Measurements from ENCODE around the gene RALGAPA2. TPM values are rescaled to one million over a fixed set of nuclear protein-coding genes. Genes with fewer than 3 reads are reported as not detected.

Gene RALGAPA2
- total RNA-seq, 1 donor from 2014 or later = 88.9 TPM

DNA sequence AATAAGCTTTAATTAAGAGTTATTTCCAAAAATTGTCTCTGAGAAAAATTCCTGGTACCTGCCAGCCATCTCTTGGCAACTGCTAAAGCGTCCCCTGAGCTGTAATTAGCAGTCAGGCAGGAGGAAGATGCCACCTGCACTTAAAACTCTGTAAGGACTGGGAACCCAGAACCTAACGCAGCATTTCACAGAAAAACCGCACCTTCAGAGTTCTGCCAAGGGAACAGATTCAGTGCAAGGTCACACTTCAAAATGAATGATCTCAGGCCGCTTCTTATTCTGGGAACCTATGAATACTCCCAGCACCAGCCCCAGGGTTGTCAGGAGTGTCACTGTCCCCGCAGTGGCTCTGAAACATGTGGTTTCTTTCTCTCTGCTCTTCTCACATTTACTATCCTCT lies 307.8 kb downstream of the RALGAPA2 start:
- no peak for ATAC-seq
- Histone ChIP-seq H3K27me3 (no peaks in the 10 kb centered on the region), H3K9me3 (no peaks in the 10 kb centered on the region), H3K4me1 (no peaks in the 10 kb centered on the region), H3K36me3 (peaks cover 15% of the 10 kb centered on the region), H3K4me3 (no peak overlapping the region), H3K27ac (no peak overlapping the region)
- intact Hi-C loops (cut with DNase I) = no loop called here
- TF ChIP-seq, protein P1, sequence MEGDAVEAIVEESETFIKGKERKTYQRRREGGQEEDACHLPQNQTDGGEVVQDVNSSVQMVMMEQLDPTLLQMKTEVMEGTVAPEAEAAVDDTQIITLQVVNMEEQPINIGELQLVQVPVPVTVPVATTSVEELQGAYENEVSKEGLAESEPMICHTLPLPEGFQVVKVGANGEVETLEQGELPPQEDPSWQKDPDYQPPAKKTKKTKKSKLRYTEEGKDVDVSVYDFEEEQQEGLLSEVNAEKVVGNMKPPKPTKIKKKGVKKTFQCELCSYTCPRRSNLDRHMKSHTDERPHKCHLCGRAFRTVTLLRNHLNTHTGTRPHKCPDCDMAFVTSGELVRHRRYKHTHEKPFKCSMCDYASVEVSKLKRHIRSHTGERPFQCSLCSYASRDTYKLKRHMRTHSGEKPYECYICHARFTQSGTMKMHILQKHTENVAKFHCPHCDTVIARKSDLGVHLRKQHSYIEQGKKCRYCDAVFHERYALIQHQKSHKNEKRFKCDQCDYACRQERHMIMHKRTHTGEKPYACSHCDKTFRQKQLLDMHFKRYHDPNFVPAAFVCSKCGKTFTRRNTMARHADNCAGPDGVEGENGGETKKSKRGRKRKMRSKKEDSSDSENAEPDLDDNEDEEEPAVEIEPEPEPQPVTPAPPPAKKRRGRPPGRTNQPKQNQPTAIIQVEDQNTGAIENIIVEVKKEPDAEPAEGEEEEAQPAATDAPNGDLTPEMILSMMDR (IDR thresholded peaks at IDR 0.05) = no peak
- no peak for DNase-seq

GRCh38 chr20:20401991-20402390 lies 310.5 kb downstream of the RALGAPA2 start:
- H3K9me3 ChIP-seq = no peaks in the 10 kb centered on the region
- no peak overlapping the region for H3K4me3 ChIP-seq
- no peaks in the 10 kb centered on the region for H3K27me3 ChIP-seq
- H3K36me3 ChIP-seq = peaks cover 29% of the 10 kb centered on the region
- intact Hi-C loops (cut with DNase I) = no loop called here
- ATAC-seq (no peak), DNase-seq (no peak)
- TF ChIP-seq, protein P1 (IDR thresholded peaks at IDR 0.05) = no peak
- no peaks in the 10 kb centered on the region for H3K4me1 ChIP-seq
- H3K27ac ChIP-seq = no peak overlapping the region

DNA sequence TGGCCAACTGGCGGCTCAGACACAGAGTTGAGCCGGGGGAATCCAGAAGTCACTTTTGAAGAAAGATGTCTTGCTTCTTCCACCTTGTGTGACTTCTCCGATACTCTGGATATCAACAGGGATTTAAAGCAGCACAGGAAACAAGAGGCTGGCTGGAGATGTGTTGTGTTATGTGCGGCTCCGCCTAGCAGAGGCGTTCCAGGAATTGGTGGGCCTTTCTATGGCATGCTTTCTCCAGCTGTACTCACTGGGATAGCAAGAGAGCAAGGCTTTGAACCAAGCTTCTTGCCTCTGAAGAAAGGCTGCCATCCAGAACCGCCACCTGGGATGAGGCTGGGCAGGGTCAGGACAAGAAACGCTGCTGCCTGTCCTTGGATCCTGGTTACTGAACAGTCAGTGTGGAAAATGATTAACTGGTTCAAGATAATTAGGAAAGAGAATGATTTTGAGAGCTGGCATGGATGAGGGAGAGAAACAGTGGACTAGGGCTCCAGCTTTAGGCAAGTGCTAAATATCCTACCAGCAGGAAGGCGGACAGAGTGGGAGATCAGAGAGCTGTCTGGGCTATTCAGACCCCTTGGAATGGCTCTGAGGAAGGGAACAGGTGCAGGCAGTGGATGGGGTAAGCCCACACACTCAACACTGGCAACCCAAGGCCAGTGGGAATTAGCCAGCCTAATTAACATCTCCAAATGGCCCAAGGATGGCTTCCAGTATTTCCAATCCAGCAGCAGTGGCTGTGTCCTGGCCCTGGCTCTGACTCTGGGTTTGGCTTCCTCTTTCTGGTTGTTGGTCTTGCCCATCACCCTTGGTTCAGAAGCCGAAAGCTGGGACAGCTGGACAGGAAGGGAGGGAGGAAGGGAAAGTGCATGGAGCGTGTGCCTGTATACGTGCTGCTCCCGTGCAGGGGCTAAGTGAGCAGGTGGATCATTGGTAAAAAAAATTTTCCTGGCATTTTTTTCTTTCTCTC lies 312.6 kb downstream of the RALGAPA2 start:
- Histone ChIP-seq H3K27ac (no peak overlapping the region), H3K4me1 (no peaks in the 10 kb centered on the region), H3K36me3 (peaks cover 36% of the 10 kb centered on the region), H3K9me3 (no peaks in the 10 kb centered on the region), H3K27me3 (no peaks in the 10 kb centered on the region), H3K4me3 (no peak overlapping the region)
- DNase-seq (no peak), ATAC-seq (no peak)
- TF ChIP-seq, protein P1 (IDR thresholded peaks at IDR 0.05) = no peak
- intact Hi-C loops (cut with DNase I) = no loop called here

DNA sequence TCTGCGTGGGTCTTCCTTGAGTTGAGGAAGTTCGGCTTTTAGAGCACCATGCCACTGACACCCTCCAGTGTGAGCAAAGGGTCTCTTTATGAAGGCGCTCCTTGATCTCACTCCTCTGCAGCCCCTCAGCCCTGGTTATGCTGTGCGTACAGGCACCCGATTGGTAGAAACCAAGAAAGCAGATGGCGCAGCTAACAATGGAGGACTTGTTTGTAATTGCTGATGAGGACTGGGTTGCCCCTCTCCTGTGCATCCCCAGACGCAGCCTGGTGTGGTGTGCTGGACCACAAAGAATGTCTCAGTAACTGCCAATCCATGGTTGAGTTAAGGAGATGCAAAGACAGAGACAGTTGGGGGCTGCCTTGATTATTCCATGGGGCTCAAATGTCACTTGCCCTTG lies 314.3 kb downstream of the RALGAPA2 start:
- DNase-seq (no peak), ATAC-seq (no peak)
- no peaks in the 10 kb centered on the region for H3K4me1 ChIP-seq
- no peaks in the 10 kb centered on the region for H3K27me3 ChIP-seq
- TF ChIP-seq, protein P1 (IDR thresholded peaks at IDR 0.05) = no peak
- no peak overlapping the region for H3K4me3 ChIP-seq
- no peaks in the 10 kb centered on the region for H3K9me3 ChIP-seq
- H3K36me3 ChIP-seq = peaks cover 48% of the 10 kb centered on the region
- intact Hi-C loops (cut with DNase I) = no loop called here
- no peak overlapping the region for H3K27ac ChIP-seq

DNA sequence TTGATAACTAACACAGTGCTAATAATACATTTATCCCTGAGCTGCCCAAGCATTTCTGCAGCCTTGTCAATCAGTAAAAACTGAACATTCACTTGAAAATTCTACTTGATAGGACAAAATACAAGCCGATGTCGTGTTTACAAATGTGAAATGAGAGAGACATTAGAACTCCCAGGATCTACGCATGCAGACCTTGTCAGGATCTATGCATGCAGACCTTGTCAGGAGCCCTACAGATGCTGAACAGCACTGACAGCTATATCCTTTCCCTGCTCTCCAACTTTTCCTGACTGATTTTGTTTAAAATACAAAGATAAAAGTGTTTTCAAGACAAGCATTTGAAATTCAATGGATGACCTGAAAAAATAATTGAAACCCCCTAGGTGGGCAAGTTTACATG lies 315.6 kb downstream of the RALGAPA2 start:
- H3K36me3 ChIP-seq = peaks cover 52% of the 10 kb centered on the region
- intact Hi-C loops (cut with DNase I) = no loop called here
- ATAC-seq = no peak

More for the DNA sequence above, 315.6 kb downstream of the RALGAPA2 start:
- Histone ChIP-seq H3K4me3 (no peak overlapping the region), H3K9me3 (no peaks in the 10 kb centered on the region), H3K27me3 (no peaks in the 10 kb centered on the region), H3K27ac (no peak overlapping the region), H3K4me1 (no peaks in the 10 kb centered on the region)
- TF ChIP-seq, protein P1 (IDR thresholded peaks at IDR 0.05) = no peak
- DNase-seq = no peak
